Hindlimb muscle (tissue), 1 donor: ENCODE measurements around the gene TBRG4. TPM values are rescaled to one million over a fixed set of nuclear protein-coding genes. Genes with fewer than 3 reads are reported as not detected.

Source experiments
- DNase-seq: peaks from one replicate; pipeline ENCODE4 v3.0.0-alpha.2; 2013
- polyA plus RNA-seq: library from polyadenylated mRNA; unstranded; fragments of 120-200 nt; gene quantifications from one replicate; pipeline ENCODE4 v1.2.1, GENCODE V29; 2013; ENCODE audit not compliant: insufficient read length

The TBRG4 gene
- polyA plus RNA-seq, 1 donor: 37.6 TPM

GRCh38 chr7:45140827-45141226, 29.3 kb upstream of the TBRG4 start:
- DNase-seq: no peak

- DNase-seq: no peak
These were observed 27.2 kb upstream of the TBRG4 start for GRCh38 chr7:45138433-45139267.

- DNase-seq: peak; percentile 64
These were observed 24.9 kb upstream of the TBRG4 start for GRCh38 chr7:45136106-45137060.

- DNase-seq: no peak
These were observed 22.4 kb upstream of the TBRG4 start for GRCh38 chr7:45133877-45134276.

GRCh38 chr7:45133352-45133751, 21.9 kb upstream of the TBRG4 start:
- no peak for DNase-seq

GRCh38 chr7:45132708-45133320, 21.3 kb upstream of the TBRG4 start:
- no peak for DNase-seq

- DNase-seq: no peak
These were observed 20.4 kb upstream of the TBRG4 start for GRCh38 chr7:45131891-45132290.

- DNase-seq: no peak
These were observed 19.4 kb upstream of the TBRG4 start for GRCh38 chr7:45130910-45131309.

- no peak for DNase-seq
These were observed 18.4 kb upstream of the TBRG4 start for GRCh38 chr7:45129906-45130305.

- no peak for DNase-seq
These were observed 17.8 kb upstream of the TBRG4 start for GRCh38 chr7:45129181-45129800.

- DNase-seq: no peak
These were observed 15.4 kb upstream of the TBRG4 start for GRCh38 chr7:45126920-45127319.

GRCh38 chr7:45126201-45126600, 14.7 kb upstream of the TBRG4 start:
- no peak for DNase-seq

GRCh38 chr7:45125193-45125904, 13.9 kb upstream of the TBRG4 start:
- DNase-seq: no peak

GRCh38 chr7:45123913-45124710, 12.6 kb upstream of the TBRG4 start:
- DNase-seq: no peak

GRCh38 chr7:45122975-45123860, 11.7 kb upstream of the TBRG4 start:
- no peak for DNase-seq

- DNase-seq: no peak
These were observed 8.1 kb upstream of the TBRG4 start for GRCh38 chr7:45119550-45119949.

GRCh38 chr7:45118889-45119331, 7.4 kb upstream of the TBRG4 start:
- DNase-seq: no peak

GRCh38 chr7:45118292-45118691, 6.8 kb upstream of the TBRG4 start:
- DNase-seq: no peak

GRCh38 chr7:45117582-45117981, 6.1 kb upstream of the TBRG4 start:
- no peak for DNase-seq

GRCh38 chr7:45116048-45116447, 4.6 kb upstream of the TBRG4 start:
- DNase-seq: no peak
